LNCAP (cell line): ENCODE measurements around the gene PPP2R3C.

ENCODE experiments used
- CTCF ChIP-seq: fragments of 450-650 bp; IDR thresholded peaks from 2 replicates; pipeline ENCODE4 v1.5.1; 2017; ENCODE audit warnings: mild to moderate bottlenecking

Gene PPP2R3C

GRCh38 chr14:35068238-35069012 is 53.4 kb downstream of the PPP2R3C start:
- no peak for TF ChIP-seq CTCF

GRCh38 chr14:35052637-35053036 is 69.2 kb downstream of the PPP2R3C start:
- no peak for TF ChIP-seq CTCF

- TF ChIP-seq CTCF, result no peak
Observed at GRCh38 chr14:35051796-35052195, 70.0 kb downstream of the PPP2R3C start.

GRCh38 chr14:35050652-35051051 is 71.1 kb downstream of the PPP2R3C start:
- no peak for TF ChIP-seq CTCF

GRCh38 chr14:35047976-35048513 is 73.7 kb downstream of the PPP2R3C start:
- no peak for TF ChIP-seq CTCF

GRCh38 chr14:35046751-35047536 is 74.8 kb downstream of the PPP2R3C start:
- no peak for TF ChIP-seq CTCF

GRCh38 chr14:35046048-35046750 is 75.6 kb downstream of the PPP2R3C start, which contains the start of gene FAM177A1:
TSS of gene FAM177A1 (plus strand) at chr14:35046272. CDS start at chr14:35046464, 192 bp downstream.
- no peak for TF ChIP-seq CTCF
